SU-DHL-6 (cell line): ENCODE data around the gene EPRS1.
A peak's percentile ranks its signal among the peaks of the same experiment; 100 is the strongest.

ENCODE experiments used
- H2AFZ ChIP-seq: fragments of 200-600 bp; sonication (generic); 2 replicates; pipeline ENCODE4 v1.6.1; 2014; ENCODE audit warnings: low read depth, mild to moderate bottlenecking, moderate library complexity, mixed read lengths, antibody characterized with exemption, low read length; ENCODE audit not compliant: severe bottlenecking
- H3F3A ChIP-seq: fragments of 200-600 bp; shearing (Covaris generic); 2 replicates; pipeline ENCODE4 v1.6.0; 2016; ENCODE audit warnings: antibody characterized with exemption, mild to moderate bottlenecking; ENCODE audit not compliant: insufficient read depth
- H3K27ac ChIP-seq: fragments of 200-600 bp; sonication (generic); 2 replicates; pipeline ENCODE4 v1.5.1; 2016; ENCODE audit warnings: low read depth, mild to moderate bottlenecking, low read length, moderate library complexity, mixed read lengths
- H3K27me3 ChIP-seq: fragments of 200-600 bp; sonication (generic), shearing (Covaris generic); 2 replicates; pipeline ENCODE4 v1.6.0; 2014; ENCODE audit warnings: mild to moderate bottlenecking, low read length
- H3K36me3 ChIP-seq: fragments of 200-600 bp; sonication (generic); 2 replicates; pipeline ENCODE4 v1.6.1; 2014; ENCODE audit warnings: mild to moderate bottlenecking, low read length, mixed read lengths
- H3K4me2 ChIP-seq: fragments of 300-600, 200-600 bp; shearing (Covaris generic), sonication (generic); 2 replicates; pipeline ENCODE4 v1.6.0; 2014; ENCODE audit warnings: low read length, low read depth, mild to moderate bottlenecking; ENCODE audit not compliant: poor library complexity, severe bottlenecking
- H3K4me3 ChIP-seq: fragments of 200-600 bp; sonication (generic); 2 replicates; pipeline ENCODE4 v1.5.1; 2014; ENCODE audit warnings: antibody characterized with exemption, low read length, mild to moderate bottlenecking, mixed read lengths; ENCODE audit not compliant: insufficient read depth, poor library complexity, severe bottlenecking
- H3K79me2 ChIP-seq: fragments of 200-600 bp; sonication (generic); 2 replicates; pipeline ENCODE4 v1.6.1; 2014; ENCODE audit warnings: mild to moderate bottlenecking, low read length, moderate library complexity; ENCODE audit not compliant: insufficient read depth
- H3K9ac ChIP-seq: fragments of 200-600 bp; sonication (generic); 2 replicates; pipeline ENCODE4 v1.7.0; 2014; ENCODE audit warnings: mild to moderate bottlenecking, low read length
- H3K9me2 ChIP-seq: fragments of 200-600 bp; sonication (generic); replicated peaks from 2 replicates; pipeline ENCODE4 v1.6.1; 2014; ENCODE audit warnings: low read length; ENCODE audit not compliant: insufficient read depth
- H3K9me3 ChIP-seq: fragments of 200-600 bp; sonication (generic); 2 replicates; pipeline ENCODE4 v1.6.1; 2014; ENCODE audit warnings: low read length, mixed read lengths; ENCODE audit not compliant: insufficient read depth
- H4K20me1 ChIP-seq: fragments of 200-600 bp; sonication (generic); 2 replicates; pipeline ENCODE4 v1.6.1; 2014; ENCODE audit warnings: low read depth, mild to moderate bottlenecking, antibody characterized with exemption, low read length, moderate library complexity, mixed read lengths
- EZH2phosphoT487 ChIP-seq: fragments of 200-600 bp; sonication (generic), shearing (Covaris generic); conservative IDR thresholded peaks from 2 replicates; pipeline ENCODE4 v1.6.1; 2018; ENCODE audit warnings: mild to moderate bottlenecking, antibody characterized with exemption, low read length, moderate library complexity, mixed read lengths
- TF ChIP-seq, protein P1 (sequence below): fragments of 200-600 bp; sonication (generic); IDR thresholded peaks from one replicate; pipeline ENCODE4 v1.5.1; 2017; ENCODE audit warnings: antibody characterized with exemption, mild to moderate bottlenecking, low read length, moderate library complexity; ENCODE audit not compliant: insufficient read depth, poor library complexity, severe bottlenecking

EPRS1 gene

GRCh38 chr1:220056374-220056773 is 10.1 kb upstream of the EPRS1 start:
- Histone ChIP-seq H3K9me2 (no peaks in the 10 kb centered on the region), H3K4me2 (no peak overlapping the region), H4K20me1 (no peaks in the 10 kb centered on the region), H3K4me3 (no peak overlapping the region), H3K9ac (no peak overlapping the region), H3K27me3 (no peaks in the 10 kb centered on the region), H3K36me3 (peaks cover 18% of the 10 kb centered on the region; the same call in 1 of the 2 replicates), H3F3A (peaks cover 14% of the 10 kb centered on the region), H2AFZ (no peak overlapping the region), H3K27ac (no peak overlapping the region), H3K9me3 (no peaks in the 10 kb centered on the region), H3K79me2 (no peaks in the 10 kb centered on the region)
- TF ChIP-seq, protein P1, sequence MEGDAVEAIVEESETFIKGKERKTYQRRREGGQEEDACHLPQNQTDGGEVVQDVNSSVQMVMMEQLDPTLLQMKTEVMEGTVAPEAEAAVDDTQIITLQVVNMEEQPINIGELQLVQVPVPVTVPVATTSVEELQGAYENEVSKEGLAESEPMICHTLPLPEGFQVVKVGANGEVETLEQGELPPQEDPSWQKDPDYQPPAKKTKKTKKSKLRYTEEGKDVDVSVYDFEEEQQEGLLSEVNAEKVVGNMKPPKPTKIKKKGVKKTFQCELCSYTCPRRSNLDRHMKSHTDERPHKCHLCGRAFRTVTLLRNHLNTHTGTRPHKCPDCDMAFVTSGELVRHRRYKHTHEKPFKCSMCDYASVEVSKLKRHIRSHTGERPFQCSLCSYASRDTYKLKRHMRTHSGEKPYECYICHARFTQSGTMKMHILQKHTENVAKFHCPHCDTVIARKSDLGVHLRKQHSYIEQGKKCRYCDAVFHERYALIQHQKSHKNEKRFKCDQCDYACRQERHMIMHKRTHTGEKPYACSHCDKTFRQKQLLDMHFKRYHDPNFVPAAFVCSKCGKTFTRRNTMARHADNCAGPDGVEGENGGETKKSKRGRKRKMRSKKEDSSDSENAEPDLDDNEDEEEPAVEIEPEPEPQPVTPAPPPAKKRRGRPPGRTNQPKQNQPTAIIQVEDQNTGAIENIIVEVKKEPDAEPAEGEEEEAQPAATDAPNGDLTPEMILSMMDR = no peak
- no peak for TF ChIP-seq EZH2phosphoT487

DNA sequence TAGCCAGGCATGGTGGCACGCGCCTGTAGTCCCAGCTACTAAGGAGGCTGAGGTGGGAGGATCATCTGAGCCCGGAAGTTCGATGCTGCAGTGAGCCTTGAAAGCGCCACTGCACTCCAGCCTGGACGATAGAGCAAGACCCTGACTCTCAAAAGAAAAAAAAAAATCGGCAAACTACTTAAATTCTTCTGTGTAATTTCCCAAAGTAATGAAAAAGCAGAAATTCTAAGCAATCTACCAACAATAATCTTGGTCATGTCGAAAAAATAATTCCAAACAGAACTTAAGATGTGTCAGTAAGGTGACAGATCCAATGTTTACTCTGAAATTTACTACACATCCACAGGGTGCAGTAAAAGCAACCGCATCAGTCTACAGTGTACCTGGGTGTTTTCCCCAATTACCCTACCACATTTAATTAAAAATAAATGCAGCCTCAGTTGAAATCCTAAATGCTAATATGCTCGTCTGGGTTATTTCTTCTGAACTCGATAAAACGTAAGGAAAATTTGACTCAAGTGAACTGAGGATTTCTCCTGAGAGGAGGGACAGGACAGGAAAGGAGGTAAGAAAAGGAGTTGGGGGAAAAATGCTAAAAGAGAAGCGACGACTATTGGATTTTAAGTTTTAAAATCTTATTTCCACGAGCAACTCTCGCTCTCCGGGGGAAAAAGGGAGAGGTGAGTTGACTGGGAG is 801 bp downstream of the EPRS1 start:
- Histone ChIP-seq H3K27me3 (no peaks in the 10 kb centered on the region), H4K20me1 (peaks cover 4% of the 10 kb centered on the region; the same call in 1 of the 2 replicates), H3K79me2 (peaks cover 54% of the 10 kb centered on the region), H3K36me3 (no peaks in the 10 kb centered on the region), H2AFZ (peak overlapping the region; percentile 78), H3K9ac (peak overlapping the region; percentile 94), H3K9me3 (no peaks in the 10 kb centered on the region), H3F3A (peaks cover 10% of the 10 kb centered on the region; the same call in 1 of the 2 replicates), H3K27ac (peak overlapping the region; percentile 70), H3K4me2 (peak overlapping the region; percentile 74), H3K4me3 (peak overlapping the region; percentile 86), H3K9me2 (no peaks in the 10 kb centered on the region)
- TF ChIP-seq, protein P1 = no peak

- TF ChIP-seq, protein P1 = no peak
- no peak for TF ChIP-seq EZH2phosphoT487
- peak overlapping the region; percentile 86 for H3K4me3 ChIP-seq
- peak overlapping the region; percentile 94 for H3K9ac ChIP-seq
- H2AFZ ChIP-seq = no peak overlapping the region
- peaks cover 3% of the 10 kb centered on the region; the same call in 1 of the 2 replicates for H3K36me3 ChIP-seq
- peaks cover 10% of the 10 kb centered on the region; the same call in 1 of the 2 replicates for H3F3A ChIP-seq
- peak overlapping the region; percentile 10; the same call in 1 of the 2 replicates for H3K27ac ChIP-seq
- H4K20me1 ChIP-seq = peaks cover 4% of the 10 kb centered on the region; the same call in 1 of the 2 replicates
- H3K4me2 ChIP-seq = peak overlapping the region; percentile 74
- H3K79me2 ChIP-seq = peaks cover 61% of the 10 kb centered on the region
- no peaks in the 10 kb centered on the region for H3K9me2 ChIP-seq
- no peaks in the 10 kb centered on the region for H3K27me3 ChIP-seq
- H3K9me3 ChIP-seq = no peaks in the 10 kb centered on the region
Observed at GRCh38 chr1:220044678-220045355, 1.5 kb downstream of the EPRS1 start.
